Stomach (tissue), 9 donors: ENCODE data around the gene CFAP54. TPM values are rescaled to one million over a fixed set of nuclear protein-coding genes. Genes with fewer than 3 reads are reported as not detected.

ENCODE experiments used
- DNase-seq, 2 donors: peaks; one replicate each; pipeline versions ENCODE4 v3.0.0 to v3.0.0-alpha.2; 2013 to 2019
- H3K27ac ChIP-seq, 5 donors: fragments of 200-600 bp in 4 of 5; sonication (generic) in 4 of 5; one replicate each; pipeline ENCODE4 v1.5.1; 2013 to 2019; ENCODE audit warnings: mild to moderate bottlenecking in 1 of 5, moderate library complexity in 1 of 5
- H3K27me3 ChIP-seq, 3 donors: fragments of 200-600 bp; sonication (generic); one replicate each; pipeline ENCODE4 v1.5.1; 2017 to 2019; ENCODE audit warnings: mixed run types in 1 of 3
- H3K36me3 ChIP-seq, 4 donors: fragments of 200-600 bp; sonication (generic); 1 replicate in 3 of 4; 2 replicates in 1 of 4; pipeline ENCODE4 v1.5.1; 2016 to 2019
- H3K4me1 ChIP-seq, 4 donors: fragments of 200-600 bp; sonication (generic); one replicate each; pipeline ENCODE4 v1.5.1; 2016 to 2019
- H3K4me3 ChIP-seq, 4 donors: fragments of 200-600 bp; sonication (generic) in 3 of 4; one replicate each; pipeline ENCODE4 v1.5.1; 2016 to 2019; ENCODE audit warnings: mild to moderate bottlenecking in 1 of 4
- H3K9me3 ChIP-seq, 4 donors: fragments of 200-600 bp; sonication (generic); one replicate each; pipeline ENCODE4 v1.5.1; 2016 to 2019
- CTCF ChIP-seq, 7 experiments: fragments of 450-650 bp in 4 of 7; fragments of 200-600 bp in 3 of 7; sonication (generic) in 3 of 7; IDR thresholded peaks; one replicate each; pipeline ENCODE4 v1.5.1; 2016 to 2019; ENCODE audit warnings: antibody characterized with exemption in 7 of 7, control low read depth in 2 of 7, mild to moderate bottlenecking in 1 of 7
- EP300 ChIP-seq: sonication (generic); formaldehyde crosslinking; IDR thresholded peaks from one replicate; pipeline ENCODE4 v1.6.1; 2017; ENCODE audit warnings: antibody characterized with exemption
- POLR2A ChIP-seq, 4 donors: fragments of 450-650 bp; IDR thresholded peaks; one replicate each; pipeline ENCODE4 v1.6.1; 2016; ENCODE audit warnings: antibody characterized with exemption in 4 of 4, control low read depth in 2 of 4, mild to moderate bottlenecking in 1 of 4, moderate library complexity in 1 of 4
- POLR2AphosphoS5 ChIP-seq, 3 donors: sonication (generic); formaldehyde crosslinking; IDR thresholded peaks; one replicate each; pipeline ENCODE4 v1.6.1; 2016; ENCODE audit warnings: antibody characterized with exemption in 3 of 3
- WGBS, 5 donors: extraction: QIAGEN DNeasy Blood & Tissue Kit in 3 of 5; methylation state at CpG; one replicate each; pipeline versions ENCODE4 v1.1.5 to v1.1.7; 2013 to 2018; 5-methylcytosine and 5-hydroxymethylcytosine counted together
- intact Hi-C: fragments of 100-400 bp; cut with DNase I; formaldehyde crosslinking; loops from one replicate; pipeline ENCODE4 v1.15.1; 2023; ENCODE audit warnings: low total_unique reads
- polyA plus RNA-seq, 3 donors: library from polyadenylated mRNA; stranded (reverse); fragments of 200-250 nt; gene quantifications; one replicate each; pipeline ENCODE4 v1.2.3, GENCODE V29; 2013
- total RNA-seq, 5 donors: library from RNA; depleted of rRNA; stranded (reverse); fragments of >200 nt; gene quantifications; one replicate each; pipeline versions ENCODE4 v1.1.0 to v1.2.3, GENCODE V29; 2014 to 2016
- donor health status: healthy with polysubstance abuse.
- donor health status: Bipolar disorder and iron deficiency.
- donor health status: healthy.

Gene CFAP54
- total and polyA plus RNA-seq, 8 donors, result 0.08 to 36.6 (median 3.0) TPM; not detected in 2

DNA sequence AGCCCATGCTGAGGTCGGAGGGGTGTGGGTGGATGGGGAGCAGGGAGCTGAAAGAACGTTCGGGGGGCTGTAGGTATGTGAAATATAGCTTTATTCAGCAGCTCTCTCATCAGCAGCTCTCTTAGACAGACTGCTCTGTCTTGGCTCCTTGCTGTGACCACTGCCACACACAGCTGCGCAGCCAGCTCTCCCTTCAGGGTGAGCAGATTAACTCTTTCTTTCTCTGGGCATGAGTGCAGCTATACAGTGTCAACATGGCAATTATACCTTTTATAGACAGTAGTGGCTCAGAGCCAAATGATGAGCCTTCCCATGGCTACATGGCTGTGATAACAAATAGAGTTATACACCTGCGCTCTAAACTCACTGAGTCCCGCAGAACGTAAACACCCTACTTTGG, 280.0 kb downstream of the CFAP54 start:
- peaks cover 0 to 7% (median 0%) of the 10 kb centered on the region in 4 donors for H3K9me3 ChIP-seq
- H3K27ac ChIP-seq, result no peak overlapping the region
- 49 to 69% (median 68%) methylated on average over 7 of the region's 7 CpGs for WGBS, 5 donors
- H3K27me3 ChIP-seq, result no peaks in the 10 kb centered on the region
- DNase-seq, result no peak
- H3K4me1 ChIP-seq, result no peaks in the 10 kb centered on the region
- TF ChIP-seq CTCF (IDR thresholded peaks at IDR 0.05) (no peak), EP300 (no peak), POLR2A (IDR thresholded peaks at IDR 0.05) (no peak), POLR2AphosphoS5 (IDR thresholded peaks at IDR 0.05) (no peak)
- H3K36me3 ChIP-seq, result no peaks in the 10 kb centered on the region
- no peak overlapping the region for H3K4me3 ChIP-seq
- intact Hi-C loops, result no loop called here

GRCh38 chr12:96770219-96771102, 281.1 kb downstream of the CFAP54 start:
- WGBS, 5 donors, result 52 to 68% (median 54%) methylated on average over 3 of the region's 3 CpGs
- intact Hi-C loops, result no loop called here
- TF ChIP-seq EP300, result no peak

DNA sequence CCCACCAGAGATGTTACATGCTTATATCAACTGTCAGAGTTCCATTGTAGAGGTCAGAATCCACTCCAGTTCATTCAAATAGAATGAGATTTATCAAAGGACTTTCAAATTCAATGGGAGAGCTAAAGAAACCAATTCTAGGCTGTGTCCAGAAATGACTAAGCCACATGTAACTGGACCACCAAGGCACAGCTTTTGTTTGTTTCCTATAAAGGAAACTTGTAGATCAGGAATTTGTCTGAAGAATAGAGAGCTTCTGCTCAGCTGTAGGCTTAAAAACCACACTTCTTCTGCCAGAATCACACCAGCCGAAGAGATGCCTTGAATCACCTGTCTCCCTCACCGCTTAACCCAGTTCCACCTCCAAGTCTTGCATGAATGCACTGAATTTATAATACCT, 283.7 kb downstream of the CFAP54 start:
- H3K4me3 ChIP-seq, result no peak overlapping the region
- TF ChIP-seq POLR2AphosphoS5 (IDR thresholded peaks at IDR 0.05), result no peak
- no peak for TF ChIP-seq EP300
- no peak for TF ChIP-seq POLR2A (IDR thresholded peaks at IDR 0.05)
- no peak for TF ChIP-seq CTCF (IDR thresholded peaks at IDR 0.05)
- 96 to 100% (median 97%) methylated on average over 2 of the region's 2 CpGs for WGBS, 5 donors
- peaks cover 0 to 7% (median 0%) of the 10 kb centered on the region in 4 donors for H3K9me3 ChIP-seq
- H3K4me1 ChIP-seq, result no peaks in the 10 kb centered on the region
- intact Hi-C loops, result no loop called here
- no peak overlapping the region for H3K27ac ChIP-seq
- DNase-seq, result no peak
- H3K36me3 ChIP-seq, result no peaks in the 10 kb centered on the region
- H3K27me3 ChIP-seq, result no peaks in the 10 kb centered on the region

More at GRCh38 chr12:96770219-96771102, 281.1 kb downstream of the CFAP54 start:
- Histone ChIP-seq H3K9me3 (peaks cover 0 to 7% (median 0%) of the 10 kb centered on the region in 4 donors), H3K4me1 (no peaks in the 10 kb centered on the region), H3K27me3 (no peaks in the 10 kb centered on the region), H3K27ac (no peak overlapping the region), H3K36me3 (no peaks in the 10 kb centered on the region), H3K4me3 (no peak overlapping the region)
- no peak for DNase-seq

DNA sequence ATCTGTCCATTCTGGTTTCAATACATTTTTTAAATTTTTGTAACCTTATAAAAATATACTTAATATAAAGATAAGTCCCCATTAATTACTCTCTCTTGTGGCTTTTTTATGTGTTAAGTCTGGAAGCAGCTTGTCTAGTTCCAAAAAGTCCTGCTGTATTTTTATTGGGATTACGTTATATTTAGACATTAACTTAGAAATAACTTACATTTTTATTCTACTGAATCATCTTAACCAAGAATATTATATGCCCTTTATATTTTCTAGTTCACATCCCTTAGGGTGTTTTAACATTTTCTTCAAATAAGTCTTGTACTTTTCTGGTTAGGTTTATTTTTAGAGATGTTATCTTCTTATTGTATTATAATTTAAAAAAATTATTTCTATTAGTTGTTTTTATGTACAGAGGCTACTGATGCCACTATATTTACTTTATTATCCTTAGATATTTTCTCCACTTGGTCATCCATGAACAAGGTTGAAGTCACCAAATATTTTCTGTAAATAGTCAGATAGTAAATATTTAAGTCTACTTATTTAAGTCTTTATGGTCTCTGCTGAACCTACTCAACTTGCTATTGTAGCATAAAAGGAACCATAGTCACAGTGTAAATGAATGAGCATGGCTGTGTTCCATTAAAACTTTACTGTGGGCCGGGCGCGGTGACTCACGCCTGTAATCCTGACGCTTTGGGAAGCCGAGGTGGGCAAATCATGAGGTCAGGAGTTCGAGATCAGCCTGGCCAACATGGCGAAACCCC, 285.3 kb downstream of the CFAP54 start:
- Histone ChIP-seq H3K27me3 (no peaks in the 10 kb centered on the region), H3K4me3 (no peak overlapping the region), H3K36me3 (no peaks in the 10 kb centered on the region), H3K9me3 (peaks cover 0 to 7% (median 0%) of the 10 kb centered on the region in 4 donors), H3K4me1 (no peaks in the 10 kb centered on the region), H3K27ac (no peak overlapping the region)
- no peak for DNase-seq
- 83 to 88% (median 84%) methylated on average over 9 of the region's 9 CpGs for WGBS, 5 donors
- TF ChIP-seq CTCF (IDR thresholded peaks at IDR 0.05) (no peak), EP300 (no peak), POLR2AphosphoS5 (IDR thresholded peaks at IDR 0.05) (no peak), POLR2A (IDR thresholded peaks at IDR 0.05) (no peak)
- intact Hi-C loops, result no loop called here
